Stomach (tissue), 9 donors: ENCODE data around the gene FIS1. TPM values are rescaled to one million over a fixed set of nuclear protein-coding genes. Genes with fewer than 3 reads are reported as not detected.
"Not testable (repeated sequence)": the region's sequence is repeated elsewhere in the genome, so short reads cannot be mapped to it uniquely, and the experiment has no call there.

Experiments used
- DNase-seq, 2 donors: peaks; one replicate each; pipeline versions ENCODE4 v3.0.0 to v3.0.0-alpha.2; 2013 to 2019
- H3K27ac ChIP-seq, 5 donors: fragments of 200-600 bp in 4 of 5; sonication (generic) in 4 of 5; one replicate each; pipeline ENCODE4 v1.5.1; 2013 to 2019; ENCODE audit warnings: mild to moderate bottlenecking in 1 of 5, moderate library complexity in 1 of 5
- H3K27me3 ChIP-seq, 3 donors: fragments of 200-600 bp; sonication (generic); one replicate each; pipeline ENCODE4 v1.5.1; 2017 to 2019; ENCODE audit warnings: mixed run types in 1 of 3
- H3K36me3 ChIP-seq, 4 donors: fragments of 200-600 bp; sonication (generic); 1 replicate in 3 of 4; 2 replicates in 1 of 4; pipeline ENCODE4 v1.5.1; 2016 to 2019
- H3K4me1 ChIP-seq, 4 donors: fragments of 200-600 bp; sonication (generic); one replicate each; pipeline ENCODE4 v1.5.1; 2016 to 2019
- H3K4me3 ChIP-seq, 4 donors: fragments of 200-600 bp; sonication (generic) in 3 of 4; one replicate each; pipeline ENCODE4 v1.5.1; 2016 to 2019; ENCODE audit warnings: mild to moderate bottlenecking in 1 of 4
- H3K9me3 ChIP-seq, 4 donors: fragments of 200-600 bp; sonication (generic); one replicate each; pipeline ENCODE4 v1.5.1; 2016 to 2019
- EP300 ChIP-seq: sonication (generic); formaldehyde crosslinking; IDR thresholded peaks from one replicate; pipeline ENCODE4 v1.6.1; 2017; ENCODE audit warnings: antibody characterized with exemption
- POLR2A ChIP-seq, 4 donors: fragments of 450-650 bp; IDR thresholded peaks; one replicate each; pipeline ENCODE4 v1.6.1; 2016; ENCODE audit warnings: antibody characterized with exemption in 4 of 4, control low read depth in 2 of 4, mild to moderate bottlenecking in 1 of 4, moderate library complexity in 1 of 4
- POLR2AphosphoS5 ChIP-seq, 3 donors: sonication (generic); formaldehyde crosslinking; IDR thresholded peaks; one replicate each; pipeline ENCODE4 v1.6.1; 2016; ENCODE audit warnings: antibody characterized with exemption in 3 of 3
- WGBS, 5 donors: extraction: QIAGEN DNeasy Blood & Tissue Kit in 3 of 5; methylation state at CpG; one replicate each; pipeline versions ENCODE4 v1.1.5 to v1.1.7; 2013 to 2018; 5-methylcytosine and 5-hydroxymethylcytosine counted together
- intact Hi-C: fragments of 100-400 bp; cut with DNase I; formaldehyde crosslinking; loops from one replicate; pipeline ENCODE4 v1.15.1; 2023; ENCODE audit warnings: low total_unique reads
- polyA plus RNA-seq, 3 donors: library from polyadenylated mRNA; stranded (reverse); fragments of 200-250 nt; gene quantifications; one replicate each; pipeline ENCODE4 v1.2.3, GENCODE V29; 2013
- total RNA-seq, 5 donors: library from RNA; depleted of rRNA; stranded (reverse); fragments of >200 nt; gene quantifications; one replicate each; pipeline versions ENCODE4 v1.1.0 to v1.2.3, GENCODE V29; 2014 to 2016
- TF ChIP-seq, protein P1 (sequence below), 7 experiments: fragments of 450-650 bp in 4 of 7; fragments of 200-600 bp in 3 of 7; sonication (generic) in 3 of 7; IDR thresholded peaks; one replicate each; pipeline ENCODE4 v1.5.1; 2016 to 2019; ENCODE audit warnings: antibody characterized with exemption in 7 of 7, control low read depth in 2 of 7, mild to moderate bottlenecking in 1 of 7
- donor health status: healthy with polysubstance abuse.
- donor health status: Bipolar disorder and iron deficiency.
- donor health status: healthy.

FIS1 gene
- total and polyA plus RNA-seq, 8 donors = 72.4 to 329 (median 199) TPM

DNA sequence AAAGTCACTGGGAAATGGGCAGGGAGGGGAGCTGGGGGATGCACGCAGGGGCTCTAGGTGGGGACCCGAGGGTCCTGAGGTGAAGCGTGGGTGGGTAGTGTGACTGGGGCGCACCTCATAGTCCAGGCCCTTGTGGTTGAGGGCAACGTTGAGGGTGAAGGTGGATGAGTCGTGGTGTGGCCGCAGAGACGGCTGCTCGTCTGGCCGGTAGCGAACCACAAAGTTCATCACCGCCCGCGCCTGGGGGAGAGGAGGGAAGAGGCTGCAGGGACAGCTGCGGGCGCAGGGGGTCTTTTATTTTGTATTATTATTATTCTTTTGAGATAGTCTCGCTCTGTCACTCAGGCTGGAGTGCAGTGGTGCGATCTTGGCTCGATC lies 38.2 kb downstream of the FIS1 start:
- Histone ChIP-seq H3K9me3 (no peaks in the 10 kb centered on the region), H3K4me1 (peaks cover 6 to 7% (median 7%) of the 10 kb centered on the region in 4 donors), H3K27me3 (peaks cover 0 to 25% (median 14%) of the 10 kb centered on the region in 3 donors), H3K4me3 (no peak overlapping the region), H3K36me3 (peaks cover 33 to 60% (median 60%) of the 10 kb centered on the region in 4 donors), H3K27ac (no peak overlapping the region)
- TF ChIP-seq POLR2AphosphoS5 (IDR thresholded peaks at IDR 0.05) (no peak), POLR2A (IDR thresholded peaks at IDR 0.05) (no peak), EP300 (no peak)
- TF ChIP-seq, protein P1, sequence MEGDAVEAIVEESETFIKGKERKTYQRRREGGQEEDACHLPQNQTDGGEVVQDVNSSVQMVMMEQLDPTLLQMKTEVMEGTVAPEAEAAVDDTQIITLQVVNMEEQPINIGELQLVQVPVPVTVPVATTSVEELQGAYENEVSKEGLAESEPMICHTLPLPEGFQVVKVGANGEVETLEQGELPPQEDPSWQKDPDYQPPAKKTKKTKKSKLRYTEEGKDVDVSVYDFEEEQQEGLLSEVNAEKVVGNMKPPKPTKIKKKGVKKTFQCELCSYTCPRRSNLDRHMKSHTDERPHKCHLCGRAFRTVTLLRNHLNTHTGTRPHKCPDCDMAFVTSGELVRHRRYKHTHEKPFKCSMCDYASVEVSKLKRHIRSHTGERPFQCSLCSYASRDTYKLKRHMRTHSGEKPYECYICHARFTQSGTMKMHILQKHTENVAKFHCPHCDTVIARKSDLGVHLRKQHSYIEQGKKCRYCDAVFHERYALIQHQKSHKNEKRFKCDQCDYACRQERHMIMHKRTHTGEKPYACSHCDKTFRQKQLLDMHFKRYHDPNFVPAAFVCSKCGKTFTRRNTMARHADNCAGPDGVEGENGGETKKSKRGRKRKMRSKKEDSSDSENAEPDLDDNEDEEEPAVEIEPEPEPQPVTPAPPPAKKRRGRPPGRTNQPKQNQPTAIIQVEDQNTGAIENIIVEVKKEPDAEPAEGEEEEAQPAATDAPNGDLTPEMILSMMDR (IDR thresholded peaks at IDR 0.05) = no peak
- WGBS, 5 donors = 81 to 91% (median 87%) methylated on average over 19 of the region's 19 CpGs
- no peak for DNase-seq
- intact Hi-C loops = no loop called here

DNA sequence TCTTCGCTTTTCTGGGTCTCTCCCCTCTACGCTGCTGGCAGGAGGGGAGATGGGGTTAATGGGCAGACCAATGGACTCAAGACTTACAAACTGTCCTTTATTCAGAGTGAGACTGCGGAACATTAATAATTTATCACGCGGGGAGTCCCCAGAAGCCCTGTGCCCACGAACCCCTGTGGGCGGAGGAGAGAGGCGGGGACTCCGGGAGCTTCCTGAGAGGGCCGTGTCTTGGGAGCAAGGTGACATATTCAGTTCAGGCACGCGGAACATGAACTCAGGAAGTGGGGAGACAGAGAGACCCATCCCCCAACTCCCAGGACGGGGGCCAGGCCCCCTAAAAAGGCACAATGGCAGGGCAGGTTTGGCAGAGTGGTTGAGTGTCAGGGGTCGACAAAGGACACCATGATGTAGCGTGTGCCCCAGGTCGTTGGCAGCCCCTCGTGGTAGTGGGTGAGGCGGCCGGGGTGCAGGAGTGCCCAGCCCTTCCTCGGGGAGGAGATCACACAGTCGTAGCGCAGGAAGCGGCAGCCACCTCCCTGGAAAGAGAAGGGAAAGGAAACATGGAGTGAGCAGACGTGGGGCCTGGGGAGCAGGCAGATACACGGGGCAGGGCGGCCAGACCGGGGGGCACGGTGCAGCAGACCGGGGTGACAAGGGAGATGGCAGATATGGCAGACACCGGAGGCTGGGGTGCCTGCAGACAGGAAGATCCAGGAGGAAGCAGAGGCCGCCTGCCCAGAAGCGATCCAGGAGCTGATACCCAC lies 38.8 kb downstream of the FIS1 start:
- TF ChIP-seq POLR2A (IDR thresholded peaks at IDR 0.05) (no peak), POLR2AphosphoS5 (IDR thresholded peaks at IDR 0.05) (no peak), EP300 (no peak)
- TF ChIP-seq, protein P1 (IDR thresholded peaks at IDR 0.05) = no peak
- peaks cover 0 to 31% (median 19%) of the 10 kb centered on the region in 3 donors for H3K27me3 ChIP-seq
- H3K4me3 ChIP-seq = no peak overlapping the region
- DNase-seq = no peak
- H3K36me3 ChIP-seq = peaks cover 27 to 55% (median 54%) of the 10 kb centered on the region in 4 donors
- peaks cover 11 to 13% (median 13%) of the 10 kb centered on the region in 4 donors for H3K4me1 ChIP-seq
- H3K27ac ChIP-seq = no peak overlapping the region
- WGBS, 5 donors = 85 to 90% (median 86%) methylated on average over 31 to 32 of the region's 32 CpGs
- H3K9me3 ChIP-seq = no peaks in the 10 kb centered on the region
- intact Hi-C loops = no loop called here

DNA sequence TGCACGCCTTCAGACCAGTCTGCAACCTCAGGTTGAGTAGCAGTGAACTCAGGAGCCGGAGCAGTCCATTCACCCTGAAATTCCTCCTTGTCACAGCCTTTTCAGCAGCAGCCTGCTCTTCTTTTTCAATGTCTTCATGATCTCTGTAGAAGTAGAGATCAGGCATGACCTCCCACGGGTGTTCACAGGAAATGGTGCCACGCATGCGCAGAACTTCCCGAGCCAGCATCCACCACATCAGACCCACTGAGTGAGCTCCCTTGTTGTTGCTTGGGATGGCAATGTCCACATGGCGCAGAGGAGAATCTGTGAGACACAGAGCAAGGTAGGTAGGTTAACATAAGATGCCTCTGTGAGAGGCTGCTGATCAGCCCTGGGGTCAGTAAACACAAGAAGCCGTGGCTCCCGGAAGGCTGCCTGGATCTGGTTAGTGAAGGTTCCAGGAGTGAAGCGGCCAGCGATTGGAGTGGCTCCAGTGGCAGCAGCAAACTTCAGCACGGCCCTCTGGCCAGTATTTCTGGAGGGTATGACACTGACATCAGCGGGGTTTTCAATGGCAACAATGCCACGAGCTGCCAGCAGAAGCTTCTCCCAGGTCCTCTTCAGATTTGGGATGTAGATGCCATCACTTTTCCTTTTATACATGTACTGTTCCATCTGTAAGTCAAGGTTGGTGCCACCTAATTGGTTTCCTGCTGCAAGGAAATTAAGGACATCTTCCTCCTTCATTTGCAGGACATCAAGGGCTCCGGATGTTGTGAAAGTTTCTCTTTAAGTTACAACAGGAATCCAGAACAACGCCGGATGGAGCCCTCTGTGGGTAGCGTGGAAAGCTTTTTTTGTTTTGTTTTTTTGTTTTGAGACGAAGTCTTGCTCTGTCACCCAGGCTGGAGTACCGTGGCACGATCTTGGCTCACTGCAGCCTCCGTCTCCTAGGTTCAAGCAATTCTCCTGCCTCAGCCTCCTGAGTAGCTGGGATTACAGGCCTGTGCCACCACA lies 40.8 kb downstream of the FIS1 start:
- intact Hi-C loops, H3K4me3 ChIP-seq, H3K9me3 ChIP-seq, H3K27ac ChIP-seq, DNase-seq: not testable (repeated sequence)
- Histone ChIP-seq H3K4me1 (peaks cover 11 to 18% (median 16%) of the 10 kb centered on the region in 4 donors), H3K27me3 (peaks cover 0 to 51% (median 28%) of the 10 kb centered on the region in 3 donors), H3K36me3 (peaks cover 7 to 34% (median 33%) of the 10 kb centered on the region in 4 donors)
- 56 to 73% (median 67%) methylated on average over 18 to 22 of the region's 22 CpGs for WGBS, 5 donors

DNA sequence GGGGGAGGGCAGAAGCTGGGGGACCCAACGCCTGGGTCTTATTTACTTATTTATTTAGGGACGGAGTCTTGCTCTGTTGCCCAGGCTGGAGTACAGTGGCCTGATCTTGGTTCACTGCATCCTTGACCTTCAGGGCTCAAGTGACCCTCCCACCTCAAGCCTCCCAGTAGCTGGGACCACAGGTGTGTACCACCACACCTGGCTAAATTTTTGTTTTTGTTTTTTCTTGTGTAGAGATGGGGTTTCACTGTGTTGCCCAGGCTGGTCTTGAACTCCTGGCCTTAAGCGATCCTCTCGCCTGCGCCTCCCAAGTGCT lies 42.3 kb downstream of the FIS1 start:
- no peak for DNase-seq
- Histone ChIP-seq H3K4me1 (peaks cover 11 to 18% (median 16%) of the 10 kb centered on the region in 4 donors), H3K9me3 (no peaks in the 10 kb centered on the region), H3K36me3 (peaks cover 0 to 19% (median 19%) of the 10 kb centered on the region in 4 donors), H3K27ac (no peak overlapping the region), H3K27me3 (peaks cover 0 to 64% (median 28%) of the 10 kb centered on the region in 3 donors), H3K4me3 (no peak overlapping the region)
- intact Hi-C loops = no loop called here
- WGBS, 5 donors = 79 to 89% (median 84%) methylated on average over 5 of the region's 5 CpGs
- TF ChIP-seq EP300 = no peak
- no peak for TF ChIP-seq POLR2AphosphoS5 (IDR thresholded peaks at IDR 0.05)
- TF ChIP-seq, protein P1 (IDR thresholded peaks at IDR 0.05) = no peak
- no peak for TF ChIP-seq POLR2A (IDR thresholded peaks at IDR 0.05)
